SK-N-MC (cell line): ENCODE measurements around the gene ZMYND10.

Experiments used
- EZH2 ChIP-seq: fragments of 200-600 bp; sonication (generic); IDR thresholded peaks from one replicate; pipeline ENCODE4 v1.6.1; 2017; ENCODE audit warnings: antibody characterized with exemption
- POLR2AphosphoS5 ChIP-seq: IDR thresholded peaks from 2 replicates; pipeline ENCODE4 v1.6.1; 2012; ENCODE audit warnings: mild to moderate bottlenecking, low read depth, low read length, borderline replicate concordance

DNA sequence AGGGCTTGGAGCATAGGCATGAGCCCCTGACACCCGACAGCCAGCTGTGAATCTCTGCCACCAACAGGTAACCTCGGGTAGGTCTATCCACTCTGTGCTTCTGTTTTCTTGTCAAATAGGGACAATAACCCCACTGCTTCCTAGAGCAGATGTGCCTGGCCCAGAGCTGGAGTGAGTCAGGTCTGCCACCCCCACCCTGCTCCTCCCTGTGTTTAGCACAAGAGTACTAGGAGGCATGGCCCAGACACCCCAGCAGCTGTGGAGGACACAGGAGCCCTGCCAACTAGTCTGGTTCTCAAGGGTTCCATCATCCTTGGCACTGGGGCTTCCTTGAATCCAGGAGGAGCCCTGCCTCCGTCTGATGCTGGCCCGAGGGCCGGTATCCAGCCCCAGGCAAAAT lies 47.5 kb upstream of the ZMYND10 start:
- TF ChIP-seq EZH2 (no peak), POLR2AphosphoS5 (no peak)
